ENCODE data around the gene ABCA10.

Gene ABCA10

GRCh38 chr17:69188064-69188463 is 40.6 kb downstream of the ABCA10 start:
- H3K4me3 ChIP-seq (ENCODE audit: low read depth, low read length): no peak overlapping the region
- DNase-seq (ENCODE audit: low read depth): no peak
- TF ChIP-seq, protein P1, sequence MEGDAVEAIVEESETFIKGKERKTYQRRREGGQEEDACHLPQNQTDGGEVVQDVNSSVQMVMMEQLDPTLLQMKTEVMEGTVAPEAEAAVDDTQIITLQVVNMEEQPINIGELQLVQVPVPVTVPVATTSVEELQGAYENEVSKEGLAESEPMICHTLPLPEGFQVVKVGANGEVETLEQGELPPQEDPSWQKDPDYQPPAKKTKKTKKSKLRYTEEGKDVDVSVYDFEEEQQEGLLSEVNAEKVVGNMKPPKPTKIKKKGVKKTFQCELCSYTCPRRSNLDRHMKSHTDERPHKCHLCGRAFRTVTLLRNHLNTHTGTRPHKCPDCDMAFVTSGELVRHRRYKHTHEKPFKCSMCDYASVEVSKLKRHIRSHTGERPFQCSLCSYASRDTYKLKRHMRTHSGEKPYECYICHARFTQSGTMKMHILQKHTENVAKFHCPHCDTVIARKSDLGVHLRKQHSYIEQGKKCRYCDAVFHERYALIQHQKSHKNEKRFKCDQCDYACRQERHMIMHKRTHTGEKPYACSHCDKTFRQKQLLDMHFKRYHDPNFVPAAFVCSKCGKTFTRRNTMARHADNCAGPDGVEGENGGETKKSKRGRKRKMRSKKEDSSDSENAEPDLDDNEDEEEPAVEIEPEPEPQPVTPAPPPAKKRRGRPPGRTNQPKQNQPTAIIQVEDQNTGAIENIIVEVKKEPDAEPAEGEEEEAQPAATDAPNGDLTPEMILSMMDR (IDR thresholded peaks at IDR 0.05; ENCODE audit: low read depth, low read length, missing control alignments): no peak

DNA sequence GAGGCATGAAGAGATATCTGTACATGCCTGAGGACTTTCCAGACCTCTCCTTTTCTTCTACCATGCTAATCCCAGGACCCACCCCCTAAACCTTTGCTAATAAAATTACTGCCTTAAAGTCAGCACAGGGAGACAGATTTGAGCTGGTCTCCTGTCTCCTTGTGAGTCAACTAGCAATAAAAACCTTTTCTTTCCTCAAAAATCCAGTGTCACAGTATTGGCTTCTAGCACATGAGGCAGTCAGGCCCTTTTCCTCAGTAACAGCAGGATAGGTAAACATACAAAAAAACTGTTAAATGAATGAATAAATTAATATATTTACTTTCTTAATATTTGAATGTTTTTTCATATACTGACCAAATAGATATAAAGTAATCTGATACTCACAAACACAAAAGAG is 41.3 kb downstream of the ABCA10 start:
- TF ChIP-seq, protein P1 (IDR thresholded peaks at IDR 0.05; ENCODE audit: low read depth, low read length, missing control alignments): no peak
- DNase-seq (ENCODE audit: low read depth): no peak
- no peak overlapping the region for H3K4me3 ChIP-seq (ENCODE audit: low read depth, low read length)

GRCh38 chr17:69179227-69179952 is 49.2 kb downstream of the ABCA10 start:
- TF ChIP-seq, protein P1 (IDR thresholded peaks at IDR 0.05; ENCODE audit: low read depth, low read length, missing control alignments): no peak
- DNase-seq (ENCODE audit: low read depth): no peak
- H3K4me3 ChIP-seq (ENCODE audit: low read depth, low read length): no peak overlapping the region

DNA sequence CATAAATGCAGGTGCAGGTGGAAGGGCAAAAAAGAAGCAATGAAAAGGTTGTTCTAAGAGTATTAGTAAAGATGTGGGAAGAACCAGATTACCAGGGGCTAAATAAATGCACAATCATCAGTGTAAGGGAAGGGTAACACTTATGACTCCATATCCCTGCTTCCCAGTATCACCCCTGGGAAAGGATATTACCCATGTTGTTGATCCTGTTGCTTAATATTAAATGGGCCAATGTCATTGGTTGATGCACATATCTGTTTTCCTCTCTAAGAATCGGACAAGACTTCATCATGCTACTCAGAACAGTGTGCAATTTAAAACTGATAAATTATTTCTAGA is 52.2 kb downstream of the ABCA10 start:
- DNase-seq (ENCODE audit: low read depth): no peak
- TF ChIP-seq, protein P1 (IDR thresholded peaks at IDR 0.05; ENCODE audit: low read depth, low read length, missing control alignments): no peak
- H3K4me3 ChIP-seq (ENCODE audit: low read depth, low read length): no peak overlapping the region

GRCh38 chr17:69175625-69176456 is 52.8 kb downstream of the ABCA10 start:
- DNase-seq (ENCODE audit: low read depth): no peak
- no peak overlapping the region for H3K4me3 ChIP-seq (ENCODE audit: low read depth, low read length)
- TF ChIP-seq, protein P1 (IDR thresholded peaks at IDR 0.05; ENCODE audit: low read depth, low read length, missing control alignments): no peak

DNA sequence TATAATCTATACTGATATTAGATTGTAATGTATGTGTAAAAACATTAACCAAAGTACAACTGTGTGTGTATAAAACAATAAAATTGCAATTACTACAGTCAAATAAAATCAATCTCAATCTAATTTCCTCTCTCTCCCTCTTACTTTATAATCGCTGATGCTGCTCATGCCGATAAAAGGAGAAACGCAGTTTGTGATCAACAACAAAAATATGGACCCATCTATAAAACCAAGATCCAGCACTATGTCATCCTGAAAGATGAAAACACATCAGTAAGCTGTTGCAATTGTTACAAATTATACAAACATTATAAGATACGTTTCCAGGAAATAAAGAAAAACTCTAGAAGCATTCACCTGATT is 53.4 kb downstream of the ABCA10 start:
- TF ChIP-seq, protein P1 (IDR thresholded peaks at IDR 0.05; ENCODE audit: low read depth, low read length, missing control alignments): no peak
- no peak for DNase-seq (ENCODE audit: low read depth)
- no peak overlapping the region for H3K4me3 ChIP-seq (ENCODE audit: low read depth, low read length)

Measured in GM12864 (cell line).